Testis (tissue), 2 donors: ENCODE results near the gene PLXDC2.

Experiments
- CTCF ChIP-seq, 3 experiments: fragments of 450-650 bp in 2 of 3; fragments of 200-600 bp in 1 of 3; sonication (generic) in 1 of 3; IDR thresholded peaks; one replicate each; pipeline ENCODE4 v1.5.1; 2016 to 2019; ENCODE audit warnings: antibody characterized with exemption in 3 of 3, mild to moderate bottlenecking in 2 of 3, moderate library complexity in 1 of 3
- POLR2A ChIP-seq: fragments of 450-650 bp; IDR thresholded peaks from one replicate; pipeline ENCODE4 v1.6.1; 2017; ENCODE audit warnings: antibody characterized with exemption, mild to moderate bottlenecking, moderate library complexity

GRCh38 chr10:20109613-20110012, 293.4 kb downstream of the PLXDC2 start:
- TF ChIP-seq CTCF (IDR thresholded peaks at IDR 0.05) (no peak), POLR2A (no peak)
